ENCODE data around the gene PANX2.

The PANX2 gene

GRCh38 chr22:50173311-50173982 lies 2.9 kb downstream of the PANX2 start:
- no peak for DNase-seq

- DNase-seq: no peak
Observed at GRCh38 chr22:50173983-50174355, 3.4 kb downstream of the PANX2 start.

GRCh38 chr22:50174382-50175190 lies 4.1 kb downstream of the PANX2 start:
- no peak for DNase-seq

GRCh38 chr22:50175191-50175461 lies 4.6 kb downstream of the PANX2 start:
- no peak for DNase-seq

GRCh38 chr22:50175921-50176849 lies 5.7 kb downstream of the PANX2 start:
- DNase-seq: no peak

GRCh38 chr22:50176850-50177536 lies 6.5 kb downstream of the PANX2 start:
- no peak for DNase-seq

GRCh38 chr22:50177537-50178470 lies 7.3 kb downstream of the PANX2 start:
- no peak for DNase-seq

GRCh38 chr22:50178471-50178864 lies 7.9 kb downstream of the PANX2 start:
- DNase-seq: no peak

- DNase-seq: no peak
Observed at GRCh38 chr22:50178871-50179869, 8.6 kb downstream of the PANX2 start.

- no peak for DNase-seq
Observed at GRCh38 chr22:50179937-50180726, 9.6 kb downstream of the PANX2 start.

GRCh38 chr22:50180727-50181521 lies 10.4 kb downstream of the PANX2 start:
- no peak for DNase-seq

- peak; percentile 7 for DNase-seq
Observed at GRCh38 chr22:50182176-50183081, 11.9 kb downstream of the PANX2 start.

- DNase-seq: no peak
Observed at GRCh38 chr22:50183141-50183971, 12.8 kb downstream of the PANX2 start.

- peak; percentile 22 for DNase-seq
Observed at GRCh38 chr22:50184004-50184901, 13.7 kb downstream of the PANX2 start.

- peak; percentile 52 for DNase-seq
Observed at GRCh38 chr22:50184902-50185374, 14.4 kb downstream of the PANX2 start.

Measured in NCI-H69 (cell line).